Fibroblast of lung (primary cell): ENCODE data around the gene NEMP2.

ENCODE experiments used
- CTCF ChIP-seq, 2 donors: IDR thresholded peaks in 1 of 2; conservative IDR thresholded peaks in 1 of 2; 1 replicate in 1 of 2; 2 replicates in 1 of 2; pipeline ENCODE4 v1.5.1; 2011 to 2012; ENCODE audit warnings: low read length in 2 of 2, control low read depth in 1 of 2, inconsistent platforms in 1 of 2, low read depth in 1 of 2, mild to moderate bottlenecking in 1 of 2
- EZH2 ChIP-seq: IDR thresholded peaks from 2 replicates; pipeline ENCODE4 v1.5.1; 2012; ENCODE audit warnings: low read length, control low read depth, mild to moderate bottlenecking; ENCODE audit errors: missing control alignments

GRCh38 chr2:190477661-190478454 is 56.7 kb downstream of the NEMP2 start:
- no peak for TF ChIP-seq CTCF (conservative IDR thresholded peaks at IDR 0.05 in 1 of 2, IDR thresholded peaks at IDR 0.05 in 1 of 2; ENCODE audit: low read depth in 1 of 2, low read length in 2 of 2)
- no peak for TF ChIP-seq EZH2
